Upper lobe of left lung (tissue), 6 donors: ENCODE measurements around the gene DCST2. TPM values are rescaled to one million over a fixed set of nuclear protein-coding genes. Genes with fewer than 3 reads are reported as not detected.

Source experiments
- ATAC-seq, 2 donors: fragments of 200-7000 bp; cut with Tn5 transposase; one replicate each; pipeline ENCODE4 v1.9.1; 2022; ENCODE audit warnings: mild to moderate bottlenecking in 2 of 2, moderate library complexity in 2 of 2; ENCODE audit not compliant: low FRiP score in 2 of 2
- DNase-seq, 2 donors: peaks; one replicate each; pipeline ENCODE4 v3.0.0-alpha.2; 2019 to 2020
- H3K27ac ChIP-seq, 4 donors: fragments of 200-600 bp; sonication (generic); one replicate each; pipeline ENCODE4 v1.5.1; 2016 to 2019
- H3K27me3 ChIP-seq, 4 donors: fragments of 200-600 bp; sonication (generic); one replicate each; pipeline ENCODE4 v1.5.1; 2017 to 2019
- H3K36me3 ChIP-seq, 4 donors: fragments of 200-600 bp; sonication (generic); one replicate each; pipeline ENCODE4 v1.5.1; 2016 to 2019
- H3K4me1 ChIP-seq, 4 donors: fragments of 200-600 bp; sonication (generic); one replicate each; pipeline ENCODE4 v1.5.1; 2018 to 2019
- H3K4me3 ChIP-seq, 4 donors: fragments of 200-600 bp; sonication (generic); one replicate each; pipeline ENCODE4 v1.5.1; 2017 to 2019; ENCODE audit warnings: mild to moderate bottlenecking in 2 of 4, moderate library complexity in 1 of 4
- H3K9me3 ChIP-seq, 4 donors: fragments of 200-600 bp; sonication (generic); one replicate each; pipeline ENCODE4 v1.5.1; 2018 to 2019
- EP300 ChIP-seq, 4 donors: sonication (generic); formaldehyde crosslinking; IDR thresholded peaks; one replicate each; pipeline ENCODE4 v1.5.1; 2017; ENCODE audit warnings: antibody characterized with exemption in 4 of 4, control low read depth in 2 of 4
- POLR2A ChIP-seq, 4 donors: fragments of 450-650 bp; IDR thresholded peaks; one replicate each; pipeline ENCODE4 v1.5.1; 2016 to 2017; ENCODE audit warnings: antibody characterized with exemption in 4 of 4, mild to moderate bottlenecking in 2 of 4
- POLR2AphosphoS5 ChIP-seq, 2 donors: sonication (generic); formaldehyde crosslinking; IDR thresholded peaks; one replicate each; pipeline ENCODE4 v1.5.1; 2017; ENCODE audit warnings: antibody characterized with exemption in 2 of 2
- WGBS, 2 donors: methylation state at CpG; one replicate each; pipeline ENCODE4 v1.1.5; 2017 to 2018; 5-methylcytosine and 5-hydroxymethylcytosine counted together
- total RNA-seq, 6 donors: library from RNA; depleted of rRNA in 4 of 6; stranded (reverse); fragments of >200 nt in 4 of 6; gene quantifications; one replicate each; pipeline versions ENCODE4 v1.1.0 to v1.2.1, GENCODE V29; 2016 to 2021
- TF ChIP-seq, protein P1 (sequence below), 6 experiments: fragments of 450-650 bp in 4 of 6; fragments of 200-600 bp in 2 of 6; sonication (generic) in 2 of 6; IDR thresholded peaks; one replicate each; pipeline ENCODE4 v1.5.1; 2016 to 2019; ENCODE audit warnings: antibody characterized with exemption in 6 of 6
- donor health status: DM: no; HTN: no; CAD: no; lungs with moderate emphysema.
- donor health status: DM: no; HTN: yes; CAD: no; lungs with severe emphysema.

The DCST2 gene
- total RNA-seq, 6 donors from 2014 or later: 0.49 to 2.1 (median 1.1) TPM

DNA sequence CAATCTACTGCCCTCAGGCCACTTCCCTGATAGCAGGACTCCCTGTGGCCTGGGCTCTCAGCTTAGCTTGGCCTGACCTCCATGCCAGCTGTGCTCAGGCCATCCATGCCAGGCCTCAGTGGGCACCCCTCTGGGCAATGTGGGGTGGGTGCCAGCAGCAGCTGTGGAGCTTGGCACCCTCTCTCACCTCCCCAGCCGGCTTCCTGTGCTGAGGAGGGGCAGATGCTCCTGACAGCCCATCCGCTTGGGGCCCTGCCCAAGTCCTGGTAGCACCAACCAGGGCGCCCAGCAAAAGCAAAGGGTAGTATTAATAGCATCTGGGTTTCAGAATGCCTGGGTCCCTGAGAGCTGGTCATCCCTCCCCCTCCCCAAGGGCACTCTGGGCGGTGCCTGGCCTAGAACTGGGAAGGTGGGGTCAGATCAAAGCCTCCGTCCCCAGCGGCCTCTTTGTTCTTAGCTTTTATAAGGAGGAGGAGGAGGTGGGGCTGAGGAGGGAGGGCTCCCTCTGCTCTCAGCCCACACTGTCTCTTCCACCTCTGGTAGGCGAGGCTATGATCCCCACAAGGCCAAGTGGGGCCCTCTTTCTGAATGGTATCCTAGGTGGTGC is 36.1 kb upstream of the DCST2 start:
- Histone ChIP-seq H3K36me3 (peaks cover 0 to 3% (median 2%) of the 10 kb centered on the region in 4 donors), H3K27me3 (no peaks in the 10 kb centered on the region), H3K9me3 (no peaks in the 10 kb centered on the region), H3K4me3 (no peak overlapping the region), H3K27ac (no peak overlapping the region), H3K4me1 (peaks cover 15 to 25% (median 18%) of the 10 kb centered on the region in 4 donors)
- WGBS, 2 donors: 65 to 67% methylated on average over 4 to 7 of the region's 7 CpGs
- TF ChIP-seq POLR2A (IDR thresholded peaks at IDR 0.05): no peak
- no peak for TF ChIP-seq POLR2AphosphoS5 (IDR thresholded peaks at IDR 0.05)
- TF ChIP-seq EP300 (IDR thresholded peaks at IDR 0.05): no peak
- TF ChIP-seq, protein P1, sequence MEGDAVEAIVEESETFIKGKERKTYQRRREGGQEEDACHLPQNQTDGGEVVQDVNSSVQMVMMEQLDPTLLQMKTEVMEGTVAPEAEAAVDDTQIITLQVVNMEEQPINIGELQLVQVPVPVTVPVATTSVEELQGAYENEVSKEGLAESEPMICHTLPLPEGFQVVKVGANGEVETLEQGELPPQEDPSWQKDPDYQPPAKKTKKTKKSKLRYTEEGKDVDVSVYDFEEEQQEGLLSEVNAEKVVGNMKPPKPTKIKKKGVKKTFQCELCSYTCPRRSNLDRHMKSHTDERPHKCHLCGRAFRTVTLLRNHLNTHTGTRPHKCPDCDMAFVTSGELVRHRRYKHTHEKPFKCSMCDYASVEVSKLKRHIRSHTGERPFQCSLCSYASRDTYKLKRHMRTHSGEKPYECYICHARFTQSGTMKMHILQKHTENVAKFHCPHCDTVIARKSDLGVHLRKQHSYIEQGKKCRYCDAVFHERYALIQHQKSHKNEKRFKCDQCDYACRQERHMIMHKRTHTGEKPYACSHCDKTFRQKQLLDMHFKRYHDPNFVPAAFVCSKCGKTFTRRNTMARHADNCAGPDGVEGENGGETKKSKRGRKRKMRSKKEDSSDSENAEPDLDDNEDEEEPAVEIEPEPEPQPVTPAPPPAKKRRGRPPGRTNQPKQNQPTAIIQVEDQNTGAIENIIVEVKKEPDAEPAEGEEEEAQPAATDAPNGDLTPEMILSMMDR (IDR thresholded peaks at IDR 0.05): no peak
- no peak for DNase-seq
- ATAC-seq: no peak

DNA sequence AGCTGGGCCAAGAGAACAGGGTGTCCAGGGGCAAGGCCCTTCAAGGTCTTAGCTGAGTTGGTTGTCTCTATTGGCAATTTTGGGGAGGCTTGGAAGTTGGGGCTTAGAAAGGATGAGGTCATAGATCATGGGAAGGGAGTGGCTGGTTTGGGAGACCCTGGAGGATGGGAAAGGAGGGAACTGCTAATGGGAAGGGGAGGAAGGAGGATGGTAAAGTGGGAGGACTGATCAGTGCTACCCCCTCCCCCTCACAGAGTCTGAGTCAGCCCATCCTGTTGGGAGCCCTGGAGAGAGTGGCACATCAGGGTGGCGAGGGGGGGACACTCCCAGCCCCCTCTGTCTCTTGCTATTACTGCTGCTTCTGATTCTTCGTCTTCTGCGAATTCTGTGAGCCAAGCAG is 35.0 kb upstream of the DCST2 start:
- DNase-seq (no peak), ATAC-seq (no peak)
- Histone ChIP-seq H3K36me3 (peaks cover 0 to 3% (median 2%) of the 10 kb centered on the region in 4 donors), H3K27me3 (no peaks in the 10 kb centered on the region), H3K4me1 (peaks cover 15 to 35% (median 25%) of the 10 kb centered on the region in 4 donors), H3K4me3 (no peak overlapping the region), H3K27ac (no peak overlapping the region), H3K9me3 (no peaks in the 10 kb centered on the region)
- 94 to 98% methylated on average over 3 of the region's 3 CpGs for WGBS, 2 donors
- TF ChIP-seq POLR2AphosphoS5 (IDR thresholded peaks at IDR 0.05) (no peak), POLR2A (IDR thresholded peaks at IDR 0.05) (no peak), EP300 (IDR thresholded peaks at IDR 0.05) (no peak)
- TF ChIP-seq, protein P1 (IDR thresholded peaks at IDR 0.05): no peak

DNA sequence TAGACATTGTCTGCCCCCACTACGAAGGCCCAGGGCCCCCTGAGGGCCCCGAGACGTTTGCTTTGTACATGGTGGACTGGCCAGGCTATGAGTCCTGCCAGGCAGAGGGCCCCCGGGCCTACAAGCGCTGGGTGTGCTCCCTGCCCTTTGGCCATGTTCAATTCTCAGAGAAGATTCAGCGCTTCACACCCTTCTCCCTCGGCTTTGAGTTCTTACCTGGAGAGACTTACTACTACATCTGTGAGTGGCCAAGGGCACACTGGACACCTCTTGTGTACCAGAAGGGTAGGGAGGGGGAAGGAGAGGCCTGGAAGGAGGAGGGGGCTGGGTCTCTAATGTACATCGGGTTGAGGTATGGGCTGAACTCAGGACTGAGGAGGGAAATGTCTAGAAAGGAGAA is 33.2 kb upstream of the DCST2 start:
- H3K27me3 ChIP-seq: no peaks in the 10 kb centered on the region
- no peak overlapping the region for H3K27ac ChIP-seq
- WGBS, 2 donors: 87 to 91% methylated on average over 3 to 8 of the region's 8 CpGs
- ATAC-seq: no peak
- no peak for DNase-seq
- H3K9me3 ChIP-seq: no peaks in the 10 kb centered on the region
- peaks cover 0 to 10% (median 4%) of the 10 kb centered on the region in 4 donors for H3K36me3 ChIP-seq
- H3K4me1 ChIP-seq: peaks cover 32 to 52% (median 41%) of the 10 kb centered on the region in 4 donors
- TF ChIP-seq, protein P1 (IDR thresholded peaks at IDR 0.05): no peak
- TF ChIP-seq POLR2A (IDR thresholded peaks at IDR 0.05): no peak
- no peak for TF ChIP-seq EP300 (IDR thresholded peaks at IDR 0.05)
- no peak for TF ChIP-seq POLR2AphosphoS5 (IDR thresholded peaks at IDR 0.05)
- no peak overlapping the region for H3K4me3 ChIP-seq

DNA sequence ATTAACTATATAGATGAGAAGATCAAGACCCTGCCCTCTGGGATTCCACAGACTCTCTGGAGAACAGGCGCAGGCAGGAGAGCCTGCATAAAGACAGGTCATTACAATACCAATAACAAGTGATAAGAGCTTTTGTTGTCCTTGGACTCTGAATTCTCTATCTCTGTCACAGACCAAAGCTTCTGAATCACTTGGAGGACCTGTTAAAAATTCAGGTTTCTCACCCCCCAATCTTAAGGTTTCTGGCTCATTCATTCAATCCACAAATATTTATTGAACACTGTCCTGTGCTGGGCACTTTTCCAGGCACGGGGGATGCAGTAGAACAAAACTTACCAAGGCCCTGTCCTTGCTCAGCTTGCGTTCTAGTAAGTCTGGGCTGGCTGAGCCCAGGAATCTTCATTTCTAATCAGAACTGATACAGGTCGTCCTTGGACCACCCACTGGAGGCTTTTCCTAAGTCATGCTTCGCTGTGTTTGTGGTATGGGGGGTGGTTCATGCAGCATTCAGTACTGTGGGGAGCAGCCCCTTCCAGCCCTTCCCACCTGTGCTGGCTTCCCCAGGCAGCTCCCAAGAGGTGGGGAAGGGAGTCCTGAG is 31.4 kb upstream of the DCST2 start:
- H3K4me3 ChIP-seq: no peak overlapping the region
- no peak for DNase-seq
- no peak overlapping the region for H3K27ac ChIP-seq
- WGBS, 2 donors: 70 to 80% methylated on average over 5 of the region's 5 CpGs
- peaks cover 24 to 42% (median 32%) of the 10 kb centered on the region in 4 donors for H3K4me1 ChIP-seq
- TF ChIP-seq POLR2AphosphoS5 (IDR thresholded peaks at IDR 0.05) (no peak), EP300 (IDR thresholded peaks at IDR 0.05) (no peak), POLR2A (IDR thresholded peaks at IDR 0.05) (no peak)
- TF ChIP-seq, protein P1 (IDR thresholded peaks at IDR 0.05): no peak
- peaks cover 0 to 26% (median 17%) of the 10 kb centered on the region in 4 donors for H3K36me3 ChIP-seq
- ATAC-seq: no peak
- no peaks in the 10 kb centered on the region for H3K9me3 ChIP-seq
- no peaks in the 10 kb centered on the region for H3K27me3 ChIP-seq
